GM18511 (cell line): ENCODE results near the gene PELO.
"Not testable (repeated sequence)": the region's sequence is repeated elsewhere in the genome, so short reads cannot be mapped to it uniquely, and the experiment has no call there.

Experiments
- ATAC-seq: cut with Tn5 transposase; IDR thresholded peaks from one replicate; pipeline ENCODE4 v1.9.1; 2021; ENCODE audit warnings: mild to moderate bottlenecking, moderate library complexity; ENCODE audit not compliant: unreplicated experiment

PELO gene

GRCh38 chr5:52787600-52788504 is at the start of gene PELO, which contains the start of gene ITGA1:
Gene PELO, plus strand, starts transcription at chr5:52787916. Its CDS starts 12,479 bp downstream, at chr5:52800395.
Gene ITGA1, plus strand, starts transcription at chr5:52787916. Its CDS starts 438 bp downstream, at chr5:52788354.
- peak; percentile 80 for ATAC-seq

- ATAC-seq, result peak; percentile 67
Measured at GRCh38 chr5:52738095-52738506, 49.6 kb upstream of the PELO start.

GRCh38 chr5:52740007-52740406 is 47.7 kb upstream of the PELO start:
- ATAC-seq, result no peak

- ATAC-seq, result no peak
Measured at GRCh38 chr5:52743012-52743411, 44.7 kb upstream of the PELO start.

- ATAC-seq, result no peak
Measured at GRCh38 chr5:52743529-52743928, 44.2 kb upstream of the PELO start.

GRCh38 chr5:52743970-52744369 is 43.7 kb upstream of the PELO start:
- ATAC-seq, result peak; percentile 79

GRCh38 chr5:52744867-52745458 is 42.8 kb upstream of the PELO start:
- ATAC-seq, result not testable (repeated sequence)

- ATAC-seq, result no peak
Measured at GRCh38 chr5:52746539-52746938, 41.2 kb upstream of the PELO start.

GRCh38 chr5:52748590-52748989 is 39.1 kb upstream of the PELO start:
- ATAC-seq, result peak; percentile 71

- no peak for ATAC-seq
Measured at GRCh38 chr5:52749666-52750065, 38.0 kb upstream of the PELO start.

GRCh38 chr5:52751137-52751536 is 36.6 kb upstream of the PELO start:
- no peak for ATAC-seq

- no peak for ATAC-seq
Measured at GRCh38 chr5:52754051-52754450, 33.7 kb upstream of the PELO start.

GRCh38 chr5:52757527-52757926 is 30.2 kb upstream of the PELO start:
- no peak for ATAC-seq

- ATAC-seq, result no peak
Measured at GRCh38 chr5:52758014-52758413, 29.7 kb upstream of the PELO start.

GRCh38 chr5:52759331-52759730 is 28.4 kb upstream of the PELO start:
- ATAC-seq, result no peak

GRCh38 chr5:52760695-52761366 is 26.9 kb upstream of the PELO start:
- peak; percentile 83 for ATAC-seq

- ATAC-seq, result peak; percentile 11
Measured at GRCh38 chr5:52767217-52767743, 20.4 kb upstream of the PELO start.

- peak; percentile 44 for ATAC-seq
Measured at GRCh38 chr5:52767766-52768480, 19.8 kb upstream of the PELO start.

GRCh38 chr5:52769061-52769460 is 18.7 kb upstream of the PELO start:
- ATAC-seq, result no peak

GRCh38 chr5:52770287-52770939 is 17.3 kb upstream of the PELO start:
- ATAC-seq, result no peak
